NK-92 (cell line): ENCODE measurements around the gene SEPTIN7.

Source experiments
- DNase-seq: peaks from one replicate; lab custom pipeline; 2025; ENCODE audit not compliant: unreplicated experiment; lab: John Stamatoyannopoulos, UW

SEPTIN7 gene

GRCh38 chr7:35828817-35829216, 28.0 kb downstream of the SEPTIN7 start:
- DNase-seq: no peak

- no peak for DNase-seq
Observed at GRCh38 chr7:35831208-35831607, 30.4 kb downstream of the SEPTIN7 start.

- DNase-seq: no peak
Observed at GRCh38 chr7:35839860-35840854, 39.3 kb downstream of the SEPTIN7 start.

- DNase-seq: no peak
Observed at GRCh38 chr7:35846816-35847412, 46.1 kb downstream of the SEPTIN7 start.

GRCh38 chr7:35848725-35849124, 47.9 kb downstream of the SEPTIN7 start:
- no peak for DNase-seq

GRCh38 chr7:35849158-35849831, 48.4 kb downstream of the SEPTIN7 start:
- no peak for DNase-seq

GRCh38 chr7:35849954-35850353, 49.1 kb downstream of the SEPTIN7 start:
- DNase-seq: no peak
